GM19372 (cell line): ENCODE results near the gene SLFN14.

Experiments used
- ATAC-seq: cut with Tn5 transposase; IDR thresholded peaks from one replicate; pipeline ENCODE4 v1.9.1; 2021; ENCODE audit warnings: mild to moderate bottlenecking, low read depth, moderate library complexity; ENCODE audit not compliant: unreplicated experiment

SLFN14 gene

DNA sequence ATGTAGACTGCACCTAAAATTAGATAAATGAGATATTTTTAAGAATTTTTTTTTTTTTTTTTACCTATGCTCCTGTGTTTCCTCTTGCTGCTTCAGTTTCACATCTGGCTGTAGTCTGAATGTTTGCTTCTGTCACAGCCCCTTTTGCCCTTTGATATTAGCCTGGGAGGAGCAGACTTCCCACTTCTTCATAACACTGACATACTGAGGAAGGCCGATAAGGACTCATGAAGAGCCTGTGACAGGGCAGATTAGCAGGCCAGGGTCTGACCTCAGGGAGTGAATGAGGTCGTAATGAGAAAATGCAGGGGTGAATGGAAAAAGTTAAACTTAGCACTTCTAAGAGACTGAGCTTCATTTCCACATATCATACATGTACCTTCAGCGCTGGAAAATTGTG lies at the start of gene SLFN14:
Gene SLFN14, minus strand, starts transcription at position 117 of the 400 bp plus-strand sequence. CDS start 2,757 bp downstream, outside the sequence.
- no peak for ATAC-seq

DNA sequence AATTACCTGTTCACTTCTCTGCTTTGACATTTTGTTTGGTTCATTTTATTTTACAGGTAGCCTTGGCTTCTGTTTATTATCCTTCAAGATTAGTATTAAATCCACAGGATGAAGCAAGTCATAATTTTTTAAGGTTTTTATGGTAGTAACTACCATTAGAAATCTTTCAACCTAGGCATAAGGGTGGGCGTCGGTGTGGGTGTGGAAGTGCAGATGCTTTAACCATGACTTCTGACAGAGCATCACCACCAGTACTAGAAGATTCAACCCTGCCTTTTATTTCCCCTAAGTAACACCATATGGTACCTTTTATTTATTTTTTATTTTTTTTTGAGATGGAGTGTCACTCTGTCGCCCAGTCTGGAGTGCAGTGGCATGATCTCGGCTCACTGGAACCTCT lies 49.2 kb upstream of the SLFN14 start:
- no peak for ATAC-seq

DNA sequence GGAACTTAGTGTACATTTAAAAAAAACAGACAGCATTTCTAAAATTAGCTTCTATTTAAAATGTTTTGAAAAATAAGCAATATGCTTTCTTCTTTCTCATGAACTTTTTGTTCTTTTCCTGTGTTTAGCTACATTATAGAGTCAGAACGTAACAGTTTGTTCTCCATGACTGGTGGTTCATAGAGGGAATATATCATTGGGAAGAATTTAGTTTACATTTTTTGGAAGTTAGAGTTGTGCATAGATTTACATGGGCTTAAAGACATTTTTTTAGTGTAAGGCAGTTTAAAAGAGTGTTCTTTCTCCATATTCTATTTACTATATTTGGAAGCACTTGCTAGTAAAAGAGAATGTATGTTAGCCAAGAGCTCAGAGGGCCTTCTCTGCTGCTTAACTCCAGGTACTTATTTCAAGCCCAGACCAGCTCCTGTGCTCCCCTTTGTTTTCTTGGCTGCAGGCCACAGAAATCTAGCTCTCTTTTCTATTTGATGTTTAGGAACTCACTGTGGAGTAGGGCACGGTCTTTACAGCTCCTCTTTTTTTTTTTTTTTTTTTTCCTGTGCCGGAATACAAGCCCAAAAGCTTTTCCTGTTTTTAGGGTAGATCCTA lies 46.7 kb upstream of the SLFN14 start:
- no peak for ATAC-seq

DNA sequence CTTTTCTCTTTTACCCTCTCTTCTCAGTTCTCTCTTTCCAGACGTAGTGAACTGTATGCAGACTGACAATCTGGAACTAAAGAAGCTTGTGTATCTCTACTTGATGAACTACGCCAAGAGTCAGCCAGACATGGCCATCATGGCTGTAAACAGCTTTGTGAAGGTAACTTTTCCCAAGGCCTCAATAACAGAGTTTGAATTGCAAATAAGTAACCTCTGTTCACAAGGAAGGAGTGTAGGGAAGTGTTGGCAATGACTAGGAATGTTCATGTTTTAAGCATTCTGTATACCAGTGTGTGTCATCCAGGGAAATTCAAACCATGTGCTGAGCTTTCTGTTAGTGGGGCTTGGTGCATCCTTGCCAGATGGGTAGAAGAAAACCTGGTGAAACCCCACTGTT lies 45.1 kb upstream of the SLFN14 start:
- no peak for ATAC-seq

DNA sequence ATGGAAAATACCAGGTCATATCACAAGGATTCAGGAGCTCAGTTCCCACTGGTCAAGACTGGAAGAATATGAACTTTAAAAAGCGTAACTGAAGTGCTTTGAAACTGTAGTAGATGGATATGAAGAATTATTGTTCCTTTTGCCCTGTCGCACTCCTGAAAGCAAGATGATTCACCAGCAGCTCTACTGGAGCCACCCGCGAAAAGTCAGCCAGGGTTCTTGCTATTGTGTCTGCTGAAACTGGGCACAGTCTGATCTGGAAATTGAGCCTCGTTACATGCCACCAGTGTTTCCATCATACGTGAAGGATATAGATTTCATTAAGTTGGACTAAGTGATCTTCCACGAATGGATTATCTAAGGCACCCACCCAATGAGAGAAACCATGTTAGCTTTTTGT lies 43.1 kb upstream of the SLFN14 start:
- no peak for ATAC-seq

DNA sequence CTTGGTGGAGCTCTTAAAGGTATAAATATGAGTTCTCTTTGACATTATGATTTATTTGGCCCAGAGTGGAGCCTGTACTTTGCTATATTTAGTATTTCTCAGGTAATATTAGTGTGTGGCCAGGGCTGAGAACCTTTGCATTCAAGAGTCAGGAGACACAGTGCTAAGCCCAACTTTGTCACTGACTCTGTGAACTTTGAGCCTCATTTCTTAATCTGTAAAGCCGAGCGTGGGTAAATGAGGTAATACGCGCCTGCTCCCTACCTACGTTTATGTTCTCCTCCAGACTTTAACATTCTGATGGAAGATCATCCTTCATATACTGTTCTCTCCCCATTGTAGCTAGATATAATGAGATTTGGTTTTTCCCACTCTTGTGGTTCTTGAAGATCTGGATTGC lies 37.0 kb upstream of the SLFN14 start:
- no peak for ATAC-seq

DNA sequence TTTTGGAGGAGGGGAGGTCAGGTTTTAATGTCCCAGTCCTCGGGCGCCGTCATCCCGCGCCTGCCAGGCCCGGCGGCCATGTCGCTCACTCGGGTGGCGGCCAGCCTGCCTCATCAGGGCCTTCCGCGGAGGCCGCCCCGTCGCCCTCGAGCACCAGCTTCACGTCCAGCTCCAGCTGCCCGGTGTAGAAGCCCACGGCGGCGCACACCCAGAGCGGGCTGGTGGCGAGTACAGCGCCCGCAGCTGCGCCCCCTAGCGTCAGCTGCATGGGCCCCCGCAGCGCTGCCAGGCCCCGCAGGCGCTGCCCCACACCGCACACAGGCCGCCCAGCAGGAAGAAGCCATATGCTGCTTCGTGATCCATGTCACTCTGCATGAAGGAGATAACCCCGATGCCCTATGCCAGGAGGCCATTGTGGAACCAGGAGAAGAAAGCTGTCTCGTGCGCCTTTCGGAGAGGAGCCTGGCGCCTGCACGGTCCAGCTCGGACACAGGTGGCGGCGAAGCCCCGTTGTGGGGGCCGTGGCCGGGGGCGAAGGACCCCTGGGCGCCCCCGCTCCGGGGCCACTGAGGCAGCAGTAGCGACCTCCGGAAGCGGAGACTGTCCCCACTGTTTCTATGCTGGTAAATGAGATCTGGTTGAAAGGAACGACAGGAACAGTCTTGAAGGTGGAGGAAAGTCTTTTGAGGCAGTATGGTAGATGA lies 36.1 kb upstream of the SLFN14 start:
- ATAC-seq = no peak

DNA sequence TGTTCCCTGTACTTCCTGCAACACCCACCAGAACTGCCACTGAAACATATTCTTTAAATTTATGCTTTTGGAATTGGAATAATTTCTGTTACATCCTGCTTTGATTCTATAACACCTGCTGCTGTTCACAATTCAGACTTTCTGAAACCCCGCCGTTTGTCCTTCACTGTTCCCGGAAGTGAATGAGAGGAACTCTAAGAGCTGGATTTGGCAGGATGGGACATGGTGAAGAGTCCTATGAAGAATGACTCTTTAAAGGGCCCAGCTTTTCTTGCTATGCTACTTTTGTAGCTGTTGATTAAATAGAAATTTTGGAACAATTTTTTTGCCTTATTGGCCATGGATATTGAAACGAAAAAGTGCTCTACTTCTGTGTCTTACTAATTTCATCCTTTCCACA lies 35.5 kb upstream of the SLFN14 start:
- no peak for ATAC-seq

DNA sequence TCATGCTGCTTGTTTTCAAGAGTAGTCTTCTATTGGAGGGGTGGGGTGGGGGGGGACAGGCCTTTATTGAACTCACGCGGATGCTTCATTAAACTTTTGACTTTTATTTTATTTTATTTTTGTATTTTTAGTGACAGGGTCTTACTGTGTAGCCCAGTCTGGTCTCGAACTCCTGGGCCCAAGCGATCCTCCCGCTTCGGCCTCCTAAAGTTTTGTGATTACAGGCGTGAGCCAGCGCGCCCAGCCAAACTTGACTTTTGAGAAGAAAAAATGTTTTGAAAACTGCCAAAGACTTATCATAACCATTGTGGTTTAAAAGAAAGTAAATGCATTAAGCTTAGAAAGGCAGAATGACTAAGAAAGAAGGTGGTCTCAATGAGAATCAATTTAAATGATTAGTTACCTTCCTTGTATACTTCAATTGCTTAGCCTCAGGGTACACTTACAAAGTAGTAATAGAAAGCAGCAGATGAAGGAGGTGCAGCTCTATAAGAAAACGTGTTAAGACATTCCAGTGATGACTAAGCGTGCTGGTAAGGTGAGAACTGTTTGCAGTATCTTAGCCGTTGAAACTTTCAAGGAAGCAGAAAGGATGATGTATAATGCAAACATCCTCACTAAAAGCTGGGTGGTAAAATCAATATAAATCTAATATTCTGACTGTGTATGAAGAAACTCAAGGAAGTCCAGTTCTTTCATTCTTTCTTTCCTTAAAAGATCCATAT lies 27.7 kb upstream of the SLFN14 start:
- no peak for ATAC-seq

DNA sequence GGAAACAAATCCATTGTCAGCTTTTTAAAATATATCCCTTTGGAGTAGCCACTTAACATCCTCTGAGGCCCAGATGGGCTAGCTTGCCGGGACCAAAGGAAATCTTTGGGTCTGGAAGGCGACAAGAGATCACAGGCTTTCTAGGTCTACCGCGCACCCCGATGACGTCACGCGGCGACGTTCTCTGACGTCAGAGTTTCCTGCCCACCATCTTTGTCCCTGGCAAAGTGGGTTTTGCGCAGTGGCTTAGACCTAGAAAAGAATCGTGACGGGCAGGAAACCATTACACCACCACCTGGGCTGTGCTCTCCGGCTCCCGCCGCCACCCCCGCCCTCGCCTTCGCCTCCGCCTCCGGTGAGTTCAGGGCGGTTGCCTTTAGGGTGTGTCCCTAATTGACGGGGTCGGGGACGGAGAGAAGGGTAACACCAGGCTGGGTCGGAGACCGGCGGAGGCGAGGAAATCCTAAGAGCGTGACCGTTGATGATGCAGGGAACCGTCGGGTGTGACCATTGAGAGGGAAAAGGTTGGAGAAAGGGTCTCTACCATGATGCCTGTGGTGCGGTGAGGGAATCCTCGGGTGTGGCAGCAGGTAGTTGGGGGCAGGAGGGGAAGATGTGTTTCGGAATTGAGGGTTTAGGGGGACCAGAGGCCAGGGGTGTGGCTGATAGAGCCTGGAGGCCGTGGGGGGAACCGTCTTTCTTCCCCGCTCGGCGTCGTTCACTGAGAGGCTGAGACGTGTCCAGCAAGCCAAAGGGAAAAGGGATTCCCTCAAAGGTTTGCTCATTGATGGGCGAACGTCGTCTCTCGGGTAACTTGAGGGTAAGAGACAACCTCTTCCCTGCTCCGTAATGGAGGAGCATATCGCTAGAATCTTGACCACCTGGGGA lies 26.7 kb upstream of the SLFN14 start, which contains the start of gene AP2B1:
Gene AP2B1, plus strand, starts transcription at position 249 of the 888 bp plus-strand sequence. CDS start 6,709 bp downstream, outside the sequence.
- ATAC-seq = peak; percentile 90

DNA sequence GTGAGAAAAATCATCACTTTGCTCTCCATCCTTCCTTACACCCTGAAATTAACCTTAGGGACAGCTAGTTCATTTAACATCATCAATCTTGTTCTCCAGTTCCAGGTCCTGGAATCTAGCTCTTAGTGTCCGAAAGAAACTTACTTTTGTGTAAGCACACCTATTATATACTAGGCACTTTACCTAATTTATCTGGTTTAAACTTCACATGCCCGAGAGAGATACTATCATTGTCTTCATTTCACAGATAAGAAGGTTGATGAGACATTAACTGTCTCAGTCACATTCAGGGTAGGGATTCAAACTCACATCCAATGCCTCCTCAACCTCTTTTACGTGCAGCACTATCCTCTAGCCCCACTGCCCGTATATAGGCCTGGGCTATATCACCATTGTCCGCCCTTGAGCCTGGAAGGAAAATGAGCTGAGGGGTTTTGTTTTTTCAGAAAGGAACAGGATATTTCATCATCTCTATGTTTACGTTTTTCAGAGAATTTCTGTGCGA lies 26.0 kb upstream of the SLFN14 start:
- ATAC-seq = no peak

DNA sequence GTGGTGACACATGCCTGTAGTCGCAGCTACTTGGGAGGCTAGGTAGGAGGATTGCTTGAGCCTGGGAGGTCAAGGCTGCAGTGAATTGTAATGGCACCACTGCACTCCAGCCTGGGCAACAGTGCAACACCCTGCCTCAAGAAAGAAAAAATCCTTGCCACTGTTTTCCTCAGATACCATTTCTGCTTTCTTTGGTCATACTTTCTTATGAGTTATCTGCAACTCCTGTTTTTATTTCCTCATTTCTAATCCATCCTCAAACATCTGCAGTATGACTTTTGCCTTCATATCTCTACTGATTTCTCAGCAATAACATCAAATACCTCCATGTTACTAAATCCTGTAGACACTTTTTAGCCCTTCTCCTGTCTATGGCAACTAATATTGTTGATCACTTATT lies 23.4 kb upstream of the SLFN14 start:
- ATAC-seq = no peak

DNA sequence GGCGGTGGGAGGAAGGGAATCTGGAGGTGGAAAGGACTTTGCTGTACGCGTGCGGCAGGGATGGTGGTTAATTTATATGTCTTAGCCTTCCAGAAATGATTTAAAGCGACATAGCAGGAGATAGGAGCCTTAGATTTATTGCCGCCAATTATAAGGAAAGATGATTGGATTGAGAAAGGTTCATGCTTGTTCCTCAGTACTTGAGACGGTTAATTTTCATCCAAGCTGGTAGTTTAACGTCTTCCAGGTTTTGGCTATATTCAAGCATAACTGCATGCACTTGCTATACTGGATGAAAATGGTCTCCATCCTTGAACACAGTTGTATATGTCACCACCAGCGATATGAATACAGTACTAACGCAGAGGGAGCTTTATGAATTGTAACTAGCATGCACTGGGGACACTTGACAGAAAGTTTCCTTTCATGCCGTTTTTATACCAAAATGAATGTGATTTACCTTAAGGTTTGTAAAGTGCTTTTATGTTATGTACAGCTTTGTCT lies 18.4 kb upstream of the SLFN14 start:
- no peak for ATAC-seq

DNA sequence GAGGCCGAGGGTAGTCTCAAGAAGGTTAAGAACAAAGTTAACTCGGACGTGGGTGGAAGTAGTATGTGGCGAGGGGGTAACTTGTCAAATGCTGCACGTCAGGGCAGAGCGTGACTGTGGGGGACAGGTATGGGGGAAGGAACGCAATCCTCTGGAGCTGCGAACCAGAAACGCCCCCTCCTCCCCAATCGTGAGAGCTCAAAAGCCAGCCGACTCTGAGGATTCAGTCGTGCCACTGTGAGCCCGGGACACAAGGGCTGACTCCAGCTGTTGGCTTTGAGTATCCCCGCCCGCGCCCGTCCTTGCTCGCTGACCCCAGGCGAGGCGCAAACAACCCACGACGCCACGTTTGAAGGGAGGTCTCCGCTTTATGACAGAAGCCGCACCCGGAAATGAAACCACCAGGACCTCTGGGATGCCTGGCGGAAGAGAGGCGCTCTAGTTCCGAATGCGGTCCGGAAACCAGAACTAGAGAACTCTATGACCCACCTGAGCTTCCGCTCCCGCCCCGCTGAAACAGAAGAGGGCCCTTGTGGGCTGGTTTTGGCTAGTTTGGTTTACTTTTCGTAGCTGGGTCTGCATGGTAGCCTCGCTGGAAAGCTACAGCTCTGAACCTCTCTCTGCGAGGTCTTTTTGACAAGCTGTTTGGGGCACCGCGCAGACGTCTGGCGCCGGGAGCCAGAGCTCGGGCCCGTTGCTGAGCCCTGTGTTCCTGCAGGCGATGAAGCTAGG lies 17.7 kb upstream of the SLFN14 start, which contains the start of gene PEX12:
Gene PEX12, minus strand, starts transcription at position 375 of the 732 bp plus-strand sequence. CDS start 550 bp downstream, outside the sequence.
- ATAC-seq = peak; percentile 82

DNA sequence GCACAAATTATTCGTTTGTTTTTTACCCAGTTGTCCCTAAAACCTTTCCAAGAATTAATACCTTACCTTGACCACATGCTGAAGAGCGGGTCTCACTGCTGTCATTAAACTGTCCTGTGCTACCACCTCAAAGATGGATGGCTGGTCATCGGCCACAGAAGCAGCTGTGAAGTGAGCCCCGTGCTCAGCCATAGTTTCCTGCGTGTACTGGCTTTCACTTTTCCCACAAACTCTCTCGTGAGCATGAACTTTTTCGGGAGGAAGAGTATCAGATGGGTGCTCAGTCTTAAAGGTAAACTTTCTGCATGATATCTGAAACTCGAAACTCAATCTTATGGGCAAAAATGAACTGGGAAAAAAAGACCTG lies 17.2 kb upstream of the SLFN14 start:
- ATAC-seq = no peak

DNA sequence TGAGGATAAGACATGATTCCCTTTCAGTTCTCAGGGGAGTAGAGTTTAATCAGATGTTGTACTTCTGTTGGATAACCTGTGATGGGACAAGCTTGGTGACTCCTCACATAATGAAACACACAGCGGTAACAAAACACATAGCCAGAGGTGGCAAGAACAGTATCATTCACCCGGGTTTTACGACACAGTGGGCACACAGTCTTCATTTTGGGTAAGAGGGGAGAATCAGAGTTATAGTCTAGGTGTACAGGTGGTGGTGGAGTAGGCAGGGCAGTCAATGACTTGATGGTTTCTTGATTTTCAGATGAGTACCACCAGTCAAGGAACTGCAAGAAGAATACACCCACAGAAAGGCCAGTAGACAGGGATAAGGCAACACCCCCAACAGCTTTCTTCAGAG lies 15.1 kb upstream of the SLFN14 start:
- no peak for ATAC-seq

DNA sequence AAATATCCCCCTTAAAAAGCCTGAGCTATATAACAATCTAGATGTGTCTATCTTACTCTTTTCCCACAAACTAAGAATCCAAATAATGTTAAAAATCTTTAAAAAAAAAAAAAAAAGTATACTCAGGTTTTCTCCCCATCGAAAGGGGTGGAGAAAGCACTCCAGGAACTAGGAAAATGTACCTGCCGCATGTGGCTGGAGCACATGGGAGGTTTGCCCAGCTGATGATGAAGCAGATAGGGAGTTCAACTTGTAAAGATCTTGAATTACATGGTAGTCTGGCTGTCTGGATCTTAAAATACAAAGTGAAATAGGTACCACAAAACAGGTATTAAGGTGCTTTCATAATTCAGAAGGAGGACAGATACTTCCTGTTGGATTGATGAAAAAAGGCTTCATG lies 8.8 kb upstream of the SLFN14 start:
- ATAC-seq = no peak

DNA sequence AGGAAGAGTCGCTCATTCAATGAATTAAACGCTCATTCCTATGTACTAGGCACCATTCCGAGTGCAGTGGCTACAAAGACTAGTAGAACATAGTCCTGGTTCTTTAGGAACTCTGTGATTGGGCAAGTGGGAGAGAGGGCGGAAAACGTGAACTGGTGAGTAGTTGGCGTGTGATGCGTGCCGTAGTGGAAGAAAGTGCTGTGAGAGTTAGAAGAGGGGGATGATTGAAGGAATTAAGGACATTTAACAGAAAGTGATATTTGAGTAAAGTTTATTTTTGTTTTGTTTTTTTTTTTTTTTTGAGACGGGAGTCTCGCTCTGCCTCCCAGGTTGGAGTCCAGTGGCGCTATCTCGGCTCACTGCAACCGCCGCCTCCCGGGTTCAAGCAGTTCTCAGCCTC lies 7.9 kb upstream of the SLFN14 start:
- no peak for ATAC-seq

DNA sequence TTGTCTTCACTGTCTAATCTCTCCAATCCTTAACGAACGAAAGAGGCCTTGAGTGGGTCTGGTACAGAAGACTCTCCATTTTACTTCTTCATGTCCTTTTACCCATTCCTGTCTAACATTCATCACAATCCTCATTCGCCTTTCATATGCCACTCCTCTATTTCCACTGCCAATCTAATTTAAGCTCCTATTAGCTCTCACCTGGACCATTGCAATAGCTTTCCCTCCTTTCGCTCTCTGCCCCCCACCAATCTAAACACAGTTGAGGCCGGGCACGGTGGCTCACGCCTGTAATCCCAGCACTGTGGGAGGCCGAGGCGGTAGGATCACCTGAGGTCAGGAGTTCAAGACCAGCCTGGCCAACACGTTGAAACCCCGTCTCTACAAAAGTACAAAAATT lies 6.3 kb upstream of the SLFN14 start:
- ATAC-seq = no peak
